ENCODE measurements around the gene NEGR1.

DNA sequence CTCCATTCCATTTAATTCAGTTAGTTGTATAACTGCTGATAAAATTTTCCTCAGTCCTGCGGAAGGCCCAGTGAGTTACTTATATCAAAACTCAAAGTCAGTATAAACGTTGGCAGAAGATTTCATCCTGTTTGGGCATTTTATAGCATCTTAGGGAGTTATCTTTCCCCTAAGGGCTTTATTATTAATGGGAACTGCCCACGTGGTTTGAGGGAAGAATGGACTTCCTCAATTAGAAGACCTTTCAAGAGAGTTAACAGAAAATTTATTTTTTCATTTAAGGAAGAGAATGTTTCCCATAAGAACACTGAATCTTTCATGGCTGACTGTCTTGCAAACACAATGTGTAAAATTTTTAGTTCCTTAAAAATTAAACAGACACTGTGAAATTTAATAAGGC is 400.1 kb downstream of the NEGR1 start:
- TF ChIP-seq, protein P1, sequence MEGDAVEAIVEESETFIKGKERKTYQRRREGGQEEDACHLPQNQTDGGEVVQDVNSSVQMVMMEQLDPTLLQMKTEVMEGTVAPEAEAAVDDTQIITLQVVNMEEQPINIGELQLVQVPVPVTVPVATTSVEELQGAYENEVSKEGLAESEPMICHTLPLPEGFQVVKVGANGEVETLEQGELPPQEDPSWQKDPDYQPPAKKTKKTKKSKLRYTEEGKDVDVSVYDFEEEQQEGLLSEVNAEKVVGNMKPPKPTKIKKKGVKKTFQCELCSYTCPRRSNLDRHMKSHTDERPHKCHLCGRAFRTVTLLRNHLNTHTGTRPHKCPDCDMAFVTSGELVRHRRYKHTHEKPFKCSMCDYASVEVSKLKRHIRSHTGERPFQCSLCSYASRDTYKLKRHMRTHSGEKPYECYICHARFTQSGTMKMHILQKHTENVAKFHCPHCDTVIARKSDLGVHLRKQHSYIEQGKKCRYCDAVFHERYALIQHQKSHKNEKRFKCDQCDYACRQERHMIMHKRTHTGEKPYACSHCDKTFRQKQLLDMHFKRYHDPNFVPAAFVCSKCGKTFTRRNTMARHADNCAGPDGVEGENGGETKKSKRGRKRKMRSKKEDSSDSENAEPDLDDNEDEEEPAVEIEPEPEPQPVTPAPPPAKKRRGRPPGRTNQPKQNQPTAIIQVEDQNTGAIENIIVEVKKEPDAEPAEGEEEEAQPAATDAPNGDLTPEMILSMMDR (IDR thresholded peaks at IDR 0.05; ENCODE audit: poor library complexity): no peak
- TF ChIP-seq EZH2phosphoT487 (IDR thresholded peaks at IDR 0.05; ENCODE audit: low read depth, severe bottlenecking, unreplicated experiment): no peak
- TF ChIP-seq EZH2 (IDR thresholded peaks at IDR 0.05; ENCODE audit: borderline replicate concordance): no peak

All from hepatocyte (in vitro differentiated cells).